H54 (cell line): ENCODE data around the gene NTM.

Source experiments
- DNase-seq: peaks from one replicate; pipeline ENCODE4 v3.0.0; 2011; ENCODE audit warnings: low spot score, mixed read lengths; ENCODE audit not compliant: insufficient read length
- FAIRE-seq: peaks from 3 replicates; lab custom pipeline; 2011; peaks lifted over from hg19 to GRCh38; lab: Jason Lieb, UNC
- POLR2A ChIP-seq: IDR thresholded peaks from 2 replicates; pipeline ENCODE4 v1.6.1; 2011; ENCODE audit warnings: low read depth, mild to moderate bottlenecking, low read length

NTM gene

DNA sequence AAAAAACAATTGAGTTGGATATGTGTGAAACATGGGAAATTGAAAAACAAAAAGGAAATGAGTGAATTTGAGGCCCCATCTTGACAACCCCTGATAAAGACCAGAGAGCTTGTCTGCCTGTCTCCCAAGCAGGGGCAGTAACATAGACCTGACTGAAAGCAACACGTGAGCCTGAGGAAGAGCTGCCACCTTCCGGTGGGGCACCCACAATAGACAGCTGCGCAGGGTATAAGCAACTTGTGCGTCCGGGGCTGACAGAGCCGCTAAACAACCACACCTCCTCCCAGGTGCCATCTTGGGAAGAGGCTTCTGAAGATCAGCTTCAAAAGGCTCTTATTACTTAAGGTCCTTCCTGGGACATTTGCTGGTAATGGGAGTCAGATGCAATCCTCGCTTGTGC lies 166.8 kb downstream of the NTM start:
- no peak for TF ChIP-seq POLR2A
- DNase-seq (no peak), FAIRE-seq (no peak)

- FAIRE-seq: no peak
- no peak for DNase-seq
- TF ChIP-seq POLR2A: no peak
Measured at GRCh38 chr11:131537748-131538147, 167.3 kb downstream of the NTM start.

GRCh38 chr11:131538322-131538721 lies 167.9 kb downstream of the NTM start:
- TF ChIP-seq POLR2A: no peak
- no peak for DNase-seq
- no peak for FAIRE-seq

DNA sequence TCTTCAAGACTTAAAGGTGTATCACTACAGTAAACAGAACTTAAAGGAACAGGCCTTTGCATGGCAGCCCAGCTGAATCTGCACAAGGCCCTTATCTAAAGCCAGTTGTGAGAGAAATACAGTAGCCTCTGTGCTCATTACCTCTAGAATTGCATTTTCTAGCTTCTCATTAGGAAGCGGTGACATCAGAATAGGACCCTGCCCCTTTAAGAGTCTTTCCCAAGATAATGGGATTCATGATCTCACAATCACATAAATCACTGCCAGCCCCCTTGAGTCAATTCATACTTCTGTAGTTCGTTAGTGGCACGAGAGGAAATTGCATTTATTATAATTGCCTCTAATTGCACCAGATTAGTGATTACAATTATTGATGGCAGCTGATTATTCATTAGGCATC lies 170.3 kb downstream of the NTM start:
- no peak for TF ChIP-seq POLR2A
- DNase-seq: no peak
- FAIRE-seq: no peak

DNA sequence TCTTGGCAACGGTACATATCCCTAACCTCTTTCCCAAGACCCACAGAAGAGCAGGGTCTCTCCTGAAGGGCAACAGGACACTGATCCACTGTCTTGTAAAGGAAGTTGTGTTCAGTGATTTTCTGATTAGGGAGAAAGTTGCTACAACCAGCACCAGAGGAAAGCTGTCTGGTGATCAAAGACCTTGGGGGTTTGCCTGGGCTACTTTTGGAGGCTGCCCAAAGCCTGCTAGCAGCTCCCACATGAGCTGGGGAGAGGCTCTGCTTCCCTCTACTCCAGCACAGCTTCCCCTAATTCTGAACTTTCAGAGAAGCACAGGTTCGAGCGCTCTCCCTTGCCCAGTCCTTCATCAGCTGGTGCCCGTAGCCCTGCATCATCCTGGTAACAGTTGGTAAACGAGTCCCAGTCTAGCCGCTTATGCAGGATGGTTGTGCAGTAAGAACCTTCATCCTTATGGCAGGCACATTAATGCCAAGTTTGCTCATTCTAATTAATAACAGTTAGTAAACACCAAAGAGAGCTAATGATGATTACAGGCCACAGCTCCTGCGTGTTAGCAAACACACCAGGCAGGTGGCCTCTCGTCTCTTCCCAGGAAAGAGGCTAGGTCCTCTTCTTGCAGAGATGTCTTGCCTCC lies 173.1 kb downstream of the NTM start:
- FAIRE-seq (no peak), DNase-seq (no peak)
- TF ChIP-seq POLR2A: no peak

DNA sequence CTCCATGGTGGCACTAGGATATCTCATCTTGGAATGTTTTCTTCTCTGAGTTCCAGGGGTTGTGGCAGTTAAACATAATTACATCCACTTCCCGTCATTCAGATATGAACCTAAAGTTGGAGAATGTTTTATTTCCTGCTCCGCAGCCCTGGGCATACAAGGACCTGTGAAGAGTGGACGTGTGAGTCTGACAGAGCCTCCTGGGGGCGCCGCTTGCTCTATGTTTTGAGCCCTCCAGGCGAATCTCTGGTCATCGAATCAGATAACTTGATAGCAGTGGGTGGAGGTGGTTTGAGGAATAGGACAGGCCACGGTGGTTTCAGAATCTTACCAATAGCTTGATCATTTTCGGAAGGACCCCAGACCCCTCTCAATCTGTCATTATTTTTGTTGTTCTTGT lies 174.2 kb downstream of the NTM start:
- FAIRE-seq: no peak
- DNase-seq: no peak
- TF ChIP-seq POLR2A: no peak

GRCh38 chr11:131546218-131546895 lies 175.9 kb downstream of the NTM start:
- FAIRE-seq (no peak), DNase-seq (no peak)
- no peak for TF ChIP-seq POLR2A

- FAIRE-seq (no peak), DNase-seq (no peak)
- TF ChIP-seq POLR2A: no peak
Measured at GRCh38 chr11:131549099-131549498, 178.7 kb downstream of the NTM start.

GRCh38 chr11:131549770-131550169 lies 179.4 kb downstream of the NTM start:
- DNase-seq: no peak
- TF ChIP-seq POLR2A: no peak
- FAIRE-seq: no peak

DNA sequence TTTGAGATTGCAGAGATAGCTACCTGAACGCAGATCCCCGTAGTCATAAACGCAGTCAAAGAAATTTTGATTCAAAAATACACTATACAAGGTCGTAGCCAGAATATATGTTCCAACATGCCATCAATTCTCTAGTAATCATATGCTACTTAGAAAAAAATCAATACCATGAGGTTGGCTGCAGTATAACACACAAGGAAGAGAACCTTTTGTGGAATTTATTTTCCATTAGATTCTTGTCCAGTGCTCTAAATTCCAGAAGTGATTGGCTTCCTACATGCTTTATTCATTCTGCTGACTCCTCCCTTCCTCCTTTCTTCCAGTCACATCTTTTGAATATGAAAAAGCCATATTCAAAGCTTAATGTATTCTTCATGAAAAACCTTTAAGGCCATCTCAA lies 189.9 kb downstream of the NTM start:
- no peak for DNase-seq
- FAIRE-seq: no peak
- TF ChIP-seq POLR2A: no peak

DNA sequence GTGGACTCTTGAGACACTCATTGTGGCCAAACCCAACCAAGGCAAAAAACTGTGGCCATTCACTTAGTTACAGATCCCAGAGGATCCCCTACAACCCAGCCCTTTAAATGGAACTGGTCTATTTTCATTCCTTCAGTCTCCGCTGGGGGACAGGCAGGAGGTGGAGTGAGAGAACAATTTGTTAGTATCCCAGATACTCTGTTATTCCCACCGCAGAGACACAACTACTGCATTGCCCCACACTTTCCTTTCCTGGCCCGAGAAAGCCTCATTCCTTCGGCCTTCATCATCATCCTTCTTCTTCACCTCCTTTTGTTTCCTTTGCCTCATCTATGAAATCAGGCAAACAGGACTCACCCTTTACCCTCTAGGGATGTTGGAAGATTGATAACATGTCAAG lies 191.1 kb downstream of the NTM start:
- FAIRE-seq (no peak), DNase-seq (no peak)
- no peak for TF ChIP-seq POLR2A

- DNase-seq (no peak), FAIRE-seq (no peak)
- TF ChIP-seq POLR2A: no peak
Measured at GRCh38 chr11:131561972-131562371, 191.6 kb downstream of the NTM start.

DNA sequence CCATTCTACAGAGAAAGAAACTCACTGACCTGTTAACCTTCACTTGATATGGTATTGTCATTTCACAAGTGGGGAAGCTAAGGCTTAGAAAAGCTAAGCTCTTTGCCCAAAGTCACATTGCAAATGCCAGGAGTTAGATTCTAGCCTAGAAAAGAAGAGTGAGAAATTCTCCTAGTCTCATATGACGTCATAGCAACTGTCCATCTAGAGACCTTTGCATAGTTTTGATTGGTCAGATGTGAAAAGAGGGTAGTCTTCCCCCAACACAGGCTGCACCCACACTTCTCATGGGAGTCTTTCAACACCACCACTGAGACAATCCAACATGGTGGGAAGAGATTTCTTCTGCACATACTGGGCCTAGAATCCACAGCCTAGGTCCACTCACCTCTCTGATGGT lies 197.9 kb downstream of the NTM start:
- no peak for TF ChIP-seq POLR2A
- no peak for FAIRE-seq
- no peak for DNase-seq

- FAIRE-seq (no peak), DNase-seq (no peak)
- TF ChIP-seq POLR2A: no peak
Measured at GRCh38 chr11:131571571-131571970, 201.2 kb downstream of the NTM start.

DNA sequence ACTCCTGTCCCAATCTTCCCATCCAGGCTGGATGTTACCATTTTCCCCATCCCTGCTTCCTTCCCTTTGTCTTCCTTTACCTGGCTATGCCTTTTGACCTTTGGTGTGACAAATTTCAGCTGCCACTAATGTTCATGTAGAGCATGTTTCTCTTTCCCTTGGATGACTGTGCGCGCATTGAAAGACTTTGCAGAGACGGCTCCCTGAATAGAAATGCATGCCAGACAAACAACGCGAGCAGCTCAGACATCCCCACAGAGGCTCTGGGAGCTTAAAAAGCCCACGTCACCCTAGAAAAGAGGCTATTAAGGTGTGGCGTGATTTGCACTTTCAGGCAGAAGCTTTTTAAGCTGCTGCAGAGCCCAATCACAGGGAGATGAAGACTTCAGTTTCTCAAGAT lies 202.0 kb downstream of the NTM start:
- no peak for TF ChIP-seq POLR2A
- no peak for FAIRE-seq
- DNase-seq: no peak
